ENCODE data around the gene CNTNAP3B.
"Not testable (repeated sequence)": the region's sequence is repeated elsewhere in the genome, so short reads cannot be mapped to it uniquely, and the experiment has no call there.

Gene CNTNAP3B

DNA sequence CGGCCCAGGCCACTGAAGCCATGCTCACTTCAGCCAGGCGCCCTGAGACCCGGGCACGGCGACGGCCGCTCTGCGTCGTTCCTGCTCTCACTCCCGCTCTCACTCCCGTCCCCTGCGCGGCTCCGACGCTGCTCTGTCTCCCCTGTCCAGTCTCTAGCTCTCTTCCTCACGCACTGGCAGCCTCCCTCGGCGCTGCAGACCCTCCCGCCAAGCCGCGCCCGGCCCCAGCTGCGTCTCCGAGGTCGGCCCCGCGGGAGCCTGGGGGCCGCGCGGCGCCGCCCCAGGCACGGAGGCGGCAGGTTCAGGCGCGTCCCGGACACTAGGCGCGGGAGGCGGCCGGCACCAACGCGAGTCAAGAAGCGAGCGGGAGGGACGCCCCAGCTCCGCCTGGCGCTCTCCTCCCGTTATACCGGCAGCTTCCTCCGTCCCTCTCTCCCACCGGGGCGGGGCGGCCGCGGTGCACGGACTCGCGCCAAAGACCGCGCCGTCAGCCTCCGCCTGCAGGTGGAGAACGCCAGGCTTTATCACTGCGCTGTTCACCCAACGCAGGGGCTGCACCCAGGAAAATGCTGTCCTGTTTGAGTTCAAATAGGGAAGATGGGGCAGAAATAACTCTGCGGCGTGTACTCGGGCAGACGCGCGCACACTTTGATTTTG lies at the start of gene CNTNAP3B:
Gene CNTNAP3B (minus strand): TSS at position 354 of the 657 bp plus-strand sequence. CDS start 332 bp downstream, at position 22.
- not testable (repeated sequence) for DNase-seq

DNA sequence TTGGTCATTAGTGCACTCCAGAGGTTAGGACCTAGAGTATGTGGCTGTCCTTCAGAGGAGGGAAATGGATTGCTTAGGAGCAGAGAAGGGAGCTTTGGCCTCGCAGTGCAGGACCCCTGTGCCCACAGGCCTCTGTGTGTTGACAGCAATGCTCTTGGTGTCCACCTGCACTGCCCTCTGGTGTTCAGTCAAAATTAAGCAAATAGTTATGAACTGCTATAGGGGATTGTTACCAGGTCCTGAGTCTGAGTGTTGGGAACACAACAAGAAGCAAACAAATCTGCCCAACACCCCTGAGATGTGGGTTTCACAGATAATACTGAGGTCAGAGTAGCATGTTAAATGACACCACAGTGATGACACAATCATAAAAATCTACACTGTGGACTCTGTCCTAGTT lies 31.1 kb upstream of the CNTNAP3B start:
- not testable (repeated sequence) for DNase-seq

DNA sequence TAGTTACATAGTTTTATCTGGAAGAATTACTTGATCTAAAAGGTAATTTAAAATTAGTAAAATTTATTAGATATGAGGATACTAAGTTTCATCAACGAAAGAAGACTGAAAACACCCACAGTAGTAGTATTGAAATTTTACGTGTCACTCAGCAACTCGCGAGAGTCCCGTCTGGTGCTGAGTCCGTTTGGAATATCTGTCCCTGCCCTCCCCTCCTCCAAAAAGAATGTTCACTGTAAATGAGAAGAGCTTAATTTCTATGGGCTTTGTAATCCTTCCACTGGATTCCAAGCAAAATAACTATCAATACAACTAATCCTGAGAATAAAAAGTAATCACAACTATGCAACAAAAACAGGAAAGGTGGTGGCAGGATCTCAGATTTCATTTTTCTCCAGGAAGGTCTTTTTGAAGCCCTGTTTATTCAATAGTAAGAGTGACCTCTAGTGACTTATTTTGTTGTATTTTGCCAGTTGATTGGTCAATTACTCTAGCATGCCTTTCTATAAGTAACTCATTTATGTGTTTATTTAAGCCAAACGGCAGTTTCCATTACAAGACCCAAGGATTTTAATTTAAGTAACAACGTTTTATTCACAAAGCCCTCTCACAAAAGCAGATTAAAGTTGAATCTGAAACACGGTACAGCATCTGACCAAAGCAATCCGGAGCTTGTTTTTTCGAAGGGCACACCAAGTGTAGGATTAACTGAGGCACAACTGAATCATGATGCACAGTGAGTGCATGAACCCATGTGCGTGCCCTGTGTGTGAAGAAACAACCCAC lies 2.0 kb downstream of the CNTNAP3B start:
- DNase-seq, result not testable (repeated sequence)

DNA sequence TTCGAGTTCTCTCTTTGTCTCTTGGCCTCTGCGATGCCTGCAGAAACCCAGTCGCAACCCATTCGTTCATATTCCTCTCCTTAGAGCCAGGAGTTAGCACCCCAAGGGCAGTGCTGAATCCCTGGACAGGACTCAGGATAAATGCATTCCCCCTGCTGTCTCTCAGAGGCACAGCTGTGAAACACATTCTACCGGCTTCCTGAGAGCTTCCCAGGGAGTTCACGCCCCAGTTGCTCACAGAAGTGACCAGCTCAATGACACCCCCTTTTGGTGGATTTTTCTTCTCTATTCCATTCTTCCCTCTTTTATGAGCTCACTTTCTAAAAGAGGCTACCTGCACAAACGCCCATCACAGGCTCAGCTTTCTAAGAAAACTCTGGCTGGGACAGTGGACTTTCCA lies 8.2 kb downstream of the CNTNAP3B start:
- DNase-seq, result not testable (repeated sequence)

DNA sequence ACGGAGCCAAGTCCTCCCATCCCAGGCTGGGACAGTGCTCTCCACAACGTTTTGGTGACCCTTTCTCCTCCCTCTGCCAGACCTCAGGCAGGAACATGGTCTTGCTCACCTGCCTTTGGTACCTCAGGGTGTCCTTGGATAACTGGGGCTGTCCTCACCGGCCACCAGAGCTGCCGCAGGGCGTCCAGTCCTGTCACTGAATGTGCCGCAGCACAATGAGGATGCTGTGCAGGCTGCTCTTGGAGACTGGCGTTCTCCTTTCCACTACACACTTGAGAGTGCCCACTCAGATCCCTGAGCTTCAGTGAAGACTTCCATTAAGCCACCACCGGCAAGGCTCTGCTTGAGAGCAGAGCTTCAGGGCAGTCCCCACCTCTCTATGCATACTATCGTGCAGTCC lies 33.3 kb downstream of the CNTNAP3B start:
- not testable (repeated sequence) for DNase-seq

DNA sequence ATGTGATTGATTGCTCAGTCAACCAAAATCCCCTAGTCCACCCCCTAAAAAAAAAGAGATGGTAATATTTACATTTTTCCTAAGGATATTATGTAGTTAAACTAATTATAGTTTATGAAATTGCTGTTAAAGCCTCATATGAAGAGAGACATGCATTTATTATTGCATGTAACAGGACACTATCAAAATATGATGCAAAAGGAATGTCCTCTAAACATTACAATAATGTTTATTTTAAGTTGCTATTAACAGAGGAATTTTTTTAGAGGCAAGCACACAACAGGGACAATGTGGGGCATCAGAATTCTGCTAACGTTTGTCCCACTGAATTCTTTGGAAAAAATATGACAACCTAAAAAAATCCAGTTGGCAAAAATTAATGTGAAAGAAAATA lies 44.7 kb downstream of the CNTNAP3B start:
- not testable (repeated sequence) for DNase-seq

DNA sequence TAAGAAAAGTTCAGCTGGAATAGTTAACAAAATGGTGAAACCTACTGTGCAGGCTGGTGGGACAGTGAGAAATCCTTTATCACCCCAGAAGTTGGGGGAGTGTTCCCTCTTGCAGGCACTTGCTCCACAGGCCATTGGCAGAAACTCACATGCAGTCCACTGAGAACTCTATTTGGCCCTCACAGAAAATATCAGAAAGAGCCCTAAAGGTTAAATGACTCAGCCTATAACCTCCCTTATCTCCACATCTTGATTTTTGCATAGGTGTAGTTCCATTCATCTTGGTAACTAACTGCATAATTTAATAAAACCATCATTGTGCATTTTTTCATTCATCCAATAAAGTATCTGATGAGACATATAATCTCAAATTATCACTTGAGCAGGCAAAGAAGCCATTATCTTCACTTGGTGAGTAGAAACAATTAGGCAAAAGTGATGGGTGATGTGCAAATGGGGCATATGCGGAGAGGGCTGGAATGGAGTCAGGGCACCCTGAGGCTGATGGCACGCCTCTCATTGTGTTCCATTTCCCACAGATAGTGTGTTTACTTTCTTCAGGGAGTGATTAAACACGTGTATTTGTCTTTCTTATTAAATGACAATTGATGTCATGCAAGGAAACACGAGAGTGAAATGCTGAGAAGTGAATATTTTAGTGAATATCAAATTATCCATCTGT lies 45.2 kb downstream of the CNTNAP3B start:
- not testable (repeated sequence) for DNase-seq

DNA sequence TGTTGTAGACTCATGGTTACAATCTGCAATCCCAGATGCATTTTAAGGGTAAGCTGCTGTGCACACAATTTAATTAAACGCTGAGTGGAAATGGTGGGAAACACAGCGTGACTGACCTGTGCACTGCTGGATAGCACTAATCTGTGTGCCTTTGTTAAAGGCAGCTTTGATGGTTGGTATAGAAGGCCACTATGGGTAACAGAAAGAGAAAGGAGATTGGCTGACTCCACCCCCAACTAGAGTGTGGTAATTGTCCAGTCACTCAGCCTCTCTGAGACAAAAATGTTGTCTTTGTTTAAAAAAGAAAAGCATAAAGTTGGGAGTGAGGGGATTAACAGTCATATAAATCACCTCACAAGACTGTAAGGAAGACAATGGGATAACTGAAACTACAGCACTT lies 48.9 kb downstream of the CNTNAP3B start:
- not testable (repeated sequence) for DNase-seq

DNA sequence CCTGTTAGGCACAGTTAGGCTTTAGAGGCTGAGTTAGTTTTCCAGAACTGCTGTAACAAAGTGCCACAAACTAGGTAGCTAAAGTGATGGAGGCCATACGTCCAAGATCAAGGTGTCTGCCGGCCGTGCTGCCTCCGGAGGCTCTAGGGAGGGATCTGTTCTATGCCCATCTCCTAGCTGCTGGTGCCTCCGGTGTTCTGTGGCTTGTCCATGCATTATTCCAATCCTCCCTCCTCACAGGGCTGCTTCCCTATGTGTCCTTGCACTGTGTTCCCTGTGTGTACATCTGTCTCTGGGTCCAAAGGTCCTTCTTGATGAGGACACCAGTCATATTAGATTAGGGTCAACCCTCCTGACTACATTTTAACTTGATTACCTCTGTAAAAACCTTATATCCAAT lies 54.4 kb downstream of the CNTNAP3B start:
- not testable (repeated sequence) for DNase-seq

DNA sequence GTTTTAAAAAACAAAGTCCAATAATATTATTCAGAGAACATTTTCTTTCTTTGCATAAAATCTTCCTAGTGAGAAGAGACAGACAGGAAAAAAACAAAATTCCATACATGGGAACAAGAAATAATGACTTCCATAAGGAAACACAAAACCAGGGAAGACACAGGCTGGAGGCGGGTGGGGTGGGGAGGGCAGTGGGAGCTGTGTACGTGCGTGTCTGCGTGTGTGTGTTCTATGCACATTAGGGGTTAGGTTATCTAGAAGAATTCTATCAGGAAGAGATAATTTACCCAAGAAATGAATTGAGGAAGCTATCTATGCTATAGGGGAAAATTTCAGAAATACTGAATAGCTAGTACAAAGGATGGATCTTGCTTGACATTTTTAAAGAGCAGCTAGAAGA lies 58.2 kb downstream of the CNTNAP3B start:
- not testable (repeated sequence) for DNase-seq

DNA sequence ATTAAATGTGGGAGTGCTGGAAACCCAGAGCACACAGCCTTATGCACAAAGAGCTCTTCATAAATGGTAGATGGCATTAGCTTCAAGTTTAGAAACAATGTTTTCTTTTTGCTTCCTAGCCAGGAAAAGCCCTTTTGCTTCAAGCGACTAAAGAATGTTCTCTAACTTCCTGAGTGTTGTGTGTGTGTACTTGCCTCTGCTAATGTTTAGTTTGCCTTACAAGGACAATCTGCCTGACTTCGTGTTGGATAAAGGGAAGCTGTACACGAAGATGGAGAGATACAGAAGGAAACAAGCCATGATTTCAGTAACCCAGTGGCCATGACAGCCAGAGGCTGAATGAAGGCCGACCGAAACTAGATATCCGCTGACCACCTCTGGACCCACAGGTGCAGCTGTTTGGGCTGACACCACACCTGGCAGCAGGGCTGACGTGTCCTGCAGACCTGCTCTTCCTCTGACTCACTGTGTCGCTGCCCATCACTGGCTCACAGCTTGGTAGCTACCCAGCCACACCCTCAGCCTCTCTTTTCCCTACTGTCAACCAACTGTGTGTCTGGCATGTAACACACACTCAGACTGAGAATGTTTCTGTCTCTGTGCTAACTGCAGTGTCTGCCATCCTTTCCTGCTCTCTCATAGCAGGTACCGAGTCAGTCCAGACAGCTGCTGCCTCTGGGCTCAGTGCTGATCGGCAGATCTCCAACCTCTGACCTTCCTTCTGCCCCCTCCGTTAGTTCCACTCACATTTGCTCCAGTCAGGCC lies 59.0 kb downstream of the CNTNAP3B start:
- DNase-seq, result not testable (repeated sequence)

DNA sequence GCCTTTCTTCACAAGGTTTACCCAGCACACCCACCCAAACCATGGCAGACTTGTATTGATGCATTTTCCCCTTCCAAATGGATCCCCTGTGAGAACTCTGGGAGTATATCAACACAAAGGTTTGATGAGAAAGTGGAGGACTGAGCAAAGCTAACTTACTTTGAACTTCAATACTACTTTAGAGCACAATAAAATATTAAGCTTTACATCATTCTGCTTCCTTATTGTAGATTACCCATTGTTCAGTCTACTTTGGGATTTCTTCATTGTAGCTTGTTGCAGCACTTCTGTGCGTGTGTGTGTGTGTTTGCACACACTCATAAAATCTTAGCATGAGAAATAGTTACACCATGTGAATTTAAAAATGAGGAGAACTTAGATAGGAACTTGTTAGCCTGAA lies 75.4 kb downstream of the CNTNAP3B start:
- DNase-seq, result not testable (repeated sequence)

DNA sequence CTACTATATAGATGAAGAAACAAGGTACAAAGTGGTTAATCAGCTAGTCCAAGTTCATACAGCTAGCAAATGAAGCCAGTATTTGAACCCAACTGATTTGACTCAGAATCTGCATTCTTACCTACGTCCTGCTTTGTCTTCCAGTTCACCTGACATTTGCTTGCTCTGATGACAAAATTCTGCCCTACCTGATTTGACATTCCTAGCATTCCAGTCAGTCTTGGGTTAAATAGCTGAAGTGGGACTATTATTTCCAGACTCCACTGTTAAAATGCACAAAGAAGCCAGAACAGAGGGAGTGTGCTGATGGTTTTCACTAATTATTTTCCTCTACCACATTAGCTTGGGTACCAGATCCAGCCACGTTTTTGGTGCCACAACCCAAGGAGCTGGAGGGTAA lies 78.5 kb downstream of the CNTNAP3B start:
- DNase-seq, result not testable (repeated sequence)

DNA sequence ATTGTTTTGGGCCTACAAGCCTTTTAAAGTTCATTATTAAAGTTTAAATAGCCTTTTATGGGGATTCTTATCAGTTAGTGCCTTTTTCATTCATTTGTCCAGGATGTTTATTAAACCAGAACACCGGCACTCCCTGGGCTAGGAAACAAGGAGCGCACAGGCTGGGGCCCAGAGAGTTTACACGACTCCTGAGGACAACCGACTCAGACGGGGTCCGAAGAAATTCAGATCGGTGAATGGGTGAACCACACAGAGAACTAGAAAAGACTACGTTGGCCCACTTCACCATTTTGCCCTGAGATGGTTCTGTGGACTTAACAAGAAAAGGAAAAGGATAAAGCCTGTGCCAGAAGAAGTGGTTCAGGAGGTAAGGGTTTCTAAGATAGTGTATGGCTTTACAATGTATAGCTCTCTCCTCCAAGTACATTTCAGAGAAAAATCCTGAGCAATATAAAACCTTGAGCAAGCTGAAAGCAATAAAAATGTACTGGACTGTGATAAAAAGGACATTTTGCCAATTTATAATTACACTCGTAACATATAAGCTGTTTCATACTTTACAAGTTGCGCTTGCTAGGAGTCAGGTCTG lies 84.7 kb downstream of the CNTNAP3B start:
- not testable (repeated sequence) for DNase-seq

DNA sequence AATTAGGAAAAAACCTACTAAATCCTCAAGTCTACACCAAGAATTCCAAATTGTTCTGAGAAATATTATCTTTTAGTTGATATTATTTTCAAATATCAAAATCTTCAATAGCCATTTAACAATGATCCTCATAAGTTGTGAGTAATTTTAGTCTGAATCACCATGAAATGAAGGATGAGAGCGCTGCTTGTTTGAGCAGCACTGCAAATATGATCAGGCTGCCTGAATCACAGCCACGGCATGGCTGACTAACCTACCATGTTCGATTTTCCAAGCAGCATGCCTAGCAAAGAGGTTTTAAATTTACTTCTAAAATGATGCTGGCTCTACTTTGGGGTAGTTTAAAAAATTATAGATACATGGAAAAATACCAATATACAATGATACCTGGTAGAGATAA lies 95.7 kb downstream of the CNTNAP3B start:
- DNase-seq, result not testable (repeated sequence)

DNA sequence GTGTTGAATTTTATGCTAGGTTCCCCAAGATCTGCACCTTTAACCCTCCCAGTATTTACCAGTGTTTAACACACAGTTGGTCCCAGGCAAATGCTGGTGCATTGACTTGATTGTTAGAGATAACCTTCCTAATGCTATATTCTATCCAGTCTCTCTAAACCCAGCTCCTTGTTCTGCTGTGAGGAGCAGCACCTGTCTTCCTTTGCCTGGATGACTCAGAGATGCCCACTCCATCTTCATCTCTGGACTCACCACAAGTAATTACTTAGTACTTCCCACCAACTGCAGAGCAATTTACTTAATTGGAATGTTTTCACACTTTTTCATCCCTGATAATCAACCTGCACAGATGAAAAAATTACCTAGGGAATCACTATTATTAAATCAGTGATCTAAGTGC lies 108.6 kb downstream of the CNTNAP3B start:
- DNase-seq, result not testable (repeated sequence)

DNA sequence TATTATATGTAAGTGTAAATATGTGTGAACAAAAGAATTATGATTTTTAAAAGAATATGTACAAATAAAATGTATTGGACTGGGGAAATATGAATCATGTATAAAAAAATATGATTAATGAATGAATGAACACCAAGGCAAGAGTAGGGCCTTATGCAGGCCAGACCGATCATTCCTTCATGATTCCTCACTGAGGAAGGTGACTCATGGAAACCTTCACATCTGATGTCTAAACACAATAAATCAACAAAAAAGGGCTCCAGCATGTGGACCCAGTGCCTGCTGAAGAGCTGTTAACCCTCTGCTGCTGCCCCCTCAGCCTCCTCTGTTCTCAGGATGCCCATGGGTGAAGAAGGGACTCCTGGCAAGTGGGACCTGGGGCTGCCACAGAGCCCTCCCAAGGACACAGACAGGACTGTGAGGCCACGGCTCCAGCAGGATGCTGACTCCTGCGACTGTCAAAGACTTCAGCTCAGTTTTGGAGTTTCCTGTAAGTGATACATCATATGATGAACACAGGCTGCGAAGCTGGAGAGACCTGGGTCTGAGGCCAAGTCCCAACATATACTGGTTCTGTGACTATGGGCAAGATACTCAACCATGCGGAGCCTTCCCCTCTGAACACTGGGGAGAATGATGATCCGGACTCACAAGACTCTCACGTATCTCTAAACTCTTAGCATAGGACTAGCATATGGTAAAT lies 110.9 kb downstream of the CNTNAP3B start:
- not testable (repeated sequence) for DNase-seq

DNA sequence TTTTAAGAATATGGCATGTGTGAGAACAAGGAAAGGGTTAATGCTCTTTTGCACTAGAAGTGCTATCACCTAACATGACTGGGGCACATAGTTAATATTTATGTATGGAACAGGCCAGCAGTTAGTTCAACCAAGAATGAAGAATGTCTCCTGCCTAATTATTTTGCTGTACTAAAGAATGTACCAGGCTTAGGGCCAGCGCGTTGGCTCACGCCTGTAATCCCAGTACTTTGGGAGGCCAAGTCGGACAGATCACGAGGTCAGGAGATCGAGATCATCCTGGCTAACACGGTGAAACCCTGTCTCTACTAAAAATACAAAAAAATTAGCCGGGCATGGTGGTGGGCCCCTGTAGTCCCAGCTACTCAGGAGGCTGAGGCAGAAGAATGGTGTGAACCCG lies 114.9 kb downstream of the CNTNAP3B start:
- not testable (repeated sequence) for DNase-seq

DNA sequence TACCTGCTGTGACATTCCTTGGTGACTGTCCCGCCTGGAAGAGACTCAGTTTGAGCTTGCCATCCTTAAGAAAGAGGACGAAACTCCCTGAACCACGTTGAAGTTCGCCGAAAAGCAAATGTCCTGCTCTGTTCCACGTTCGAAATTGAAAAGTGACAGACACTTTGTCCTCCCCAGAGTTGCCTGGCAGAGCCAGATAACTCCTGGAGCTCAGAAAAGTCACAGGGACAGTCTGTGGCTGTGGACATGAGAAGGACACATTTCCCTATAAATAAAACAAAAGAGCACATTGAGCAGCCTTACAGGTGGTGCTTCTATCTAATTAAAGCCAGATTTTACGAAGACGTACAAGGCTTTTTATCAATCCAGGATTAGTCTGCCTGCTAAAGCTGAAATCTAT lies 137.6 kb downstream of the CNTNAP3B start:
- DNase-seq, result not testable (repeated sequence)

DNA sequence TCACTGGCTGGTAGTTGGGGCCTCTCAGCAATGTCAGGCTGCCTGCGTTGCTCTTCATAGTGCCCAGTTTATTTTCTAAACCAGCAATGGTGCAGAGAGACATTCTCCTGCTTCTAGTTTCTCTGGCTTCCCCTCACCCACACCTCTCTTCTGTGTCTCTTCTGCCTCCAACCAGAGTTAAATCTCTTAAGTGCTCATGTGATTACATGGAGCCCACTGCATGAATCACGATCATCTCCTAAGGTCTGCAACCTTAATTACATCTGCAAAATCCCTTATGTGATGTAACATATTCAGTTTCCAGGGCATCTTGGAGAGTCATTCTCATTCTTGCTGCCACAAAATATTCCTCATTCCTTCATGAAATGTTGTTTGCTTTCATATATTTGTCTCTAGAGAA lies 149.0 kb downstream of the CNTNAP3B start:
- DNase-seq, result not testable (repeated sequence)

DNA sequence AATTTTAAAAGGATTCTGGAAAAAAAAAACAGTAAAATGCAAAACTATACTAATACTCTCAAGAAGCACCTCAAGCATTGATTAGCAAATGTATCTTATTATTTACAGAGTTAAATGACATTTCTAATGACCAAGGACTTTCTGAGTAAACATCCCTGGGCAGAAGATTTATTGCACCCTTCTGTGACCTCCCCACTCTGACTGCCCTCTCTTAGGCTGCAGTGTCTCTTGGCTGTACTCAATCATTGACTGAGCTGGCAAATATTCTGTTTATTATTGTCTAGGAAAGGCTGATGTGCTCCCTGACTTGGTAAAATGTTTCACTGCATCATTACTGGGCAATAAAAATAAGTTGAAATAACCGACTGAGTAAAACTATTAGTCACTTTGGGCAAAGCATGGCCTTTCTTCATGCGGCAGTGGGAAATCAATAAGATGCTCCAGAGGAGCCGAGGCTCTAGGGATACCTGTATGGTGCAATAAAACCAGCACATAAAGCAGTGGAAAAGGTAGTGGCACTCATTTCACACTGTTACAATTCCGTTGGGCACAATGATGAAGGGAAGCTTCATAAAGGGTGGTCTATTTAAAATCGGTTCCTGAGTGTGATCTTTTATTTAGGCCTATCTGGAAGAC lies 151.1 kb downstream of the CNTNAP3B start:
- not testable (repeated sequence) for DNase-seq

Data from activated effector memory CD4-positive, alpha-beta T cell treated with Interleukin-2 at 50 U/mL for 16 hours (primary cell).